IMR-90 (cell line): ENCODE results near the gene RBFOX2. TPM values are rescaled to one million over a fixed set of nuclear protein-coding genes. Genes with fewer than 3 reads are reported as not detected.

Experiments used
- ATAC-seq: fragments of 200-7000 bp; cut with Tn5 transposase; 2 replicates; pipeline ENCODE4 v1.9.1; 2020; ENCODE audit warnings: low read depth, mild to moderate bottlenecking, moderate library complexity
- BruUV-seq: library from RNA; stranded (reverse); fragments of 400-500 nt; replicated peaks from 2 replicates; lab custom pipeline; 2021; lab: Mats Ljungman, UMichigan
- CTCF ChIA-PET: fragments of 300-600 bp; formaldehyde crosslinking; extraction: SDS; loops from one replicate; lab custom pipeline; 2021; ENCODE audit warnings: antibody characterized with exemption; lab: Yijun Ruan, JAX
- POLR2A ChIA-PET: fragments of 300-600 bp; sonication (Branson Sonifier 250); formaldehyde crosslinking; loops from one replicate; lab custom pipeline; 2022; ENCODE audit warnings: antibody characterized with exemption; ENCODE audit not compliant: unreplicated experiment; lab: Charles Lee
- DNase-seq: peaks from one replicate; pipeline ENCODE4 v3.0.0; 2013
- H2AFZ ChIP-seq: replicated peaks from 2 replicates; pipeline ENCODE3; 2013; ENCODE audit warnings: low read length, mild to moderate bottlenecking; ENCODE audit not compliant: poor library complexity
- H2AK5ac ChIP-seq: 2 replicates; pipeline ENCODE4 v1.6.1; 2013; ENCODE audit warnings: low read depth, low read length, inconsistent platforms
- H2AK9ac ChIP-seq: replicated peaks from 2 replicates; pipeline ENCODE3; 2013; ENCODE audit warnings: mild to moderate bottlenecking, low read depth, low read length, moderate library complexity; ENCODE audit not compliant: poor library complexity
- H2BK120ac ChIP-seq: 2 replicates; pipeline ENCODE4 v1.6.1; 2013; ENCODE audit warnings: low read depth, low read length, inconsistent platforms
- H2BK15ac ChIP-seq: 3 replicates; pipeline ENCODE4 v1.6.1; 2013; ENCODE audit warnings: low read depth, low read length, inconsistent platforms
- H2BK20ac ChIP-seq: 2 replicates; pipeline ENCODE4 v1.6.1; 2013; ENCODE audit warnings: low read depth, mild to moderate bottlenecking, inconsistent platforms, low read length, moderate library complexity
- H2BK5ac ChIP-seq: 2 replicates; pipeline ENCODE4 v1.6.1; 2013; ENCODE audit warnings: mild to moderate bottlenecking, low read depth, low read length, inconsistent platforms; ENCODE audit not compliant: poor library complexity, severe bottlenecking
- H3K14ac ChIP-seq: replicated peaks from 2 replicates; pipeline ENCODE4 v1.6.1; 2013; ENCODE audit warnings: low read depth, low read length, inconsistent platforms
- H3K18ac ChIP-seq: 2 replicates; pipeline ENCODE4 v1.6.1; 2013; ENCODE audit warnings: low read depth, low read length, control low read depth
- H3K23ac ChIP-seq: 2 replicates; pipeline ENCODE4 v1.6.1; 2013; ENCODE audit warnings: low read depth, low read length, inconsistent platforms
- H3K27ac ChIP-seq: 2 replicates; pipeline ENCODE4 v1.5.1; 2013; ENCODE audit warnings: mild to moderate bottlenecking, control low read depth, low read length; ENCODE audit not compliant: insufficient read depth
- H3K27me3 ChIP-seq: 2 replicates; pipeline ENCODE4 v1.6.1; 2013; ENCODE audit warnings: low read length; ENCODE audit not compliant: control insufficient read depth, insufficient read depth
- H3K36me3 ChIP-seq: 2 replicates; pipeline ENCODE4 v1.6.1; 2013; ENCODE audit warnings: low read length, mixed read lengths; ENCODE audit not compliant: control insufficient read depth, insufficient read depth
- H3K4ac ChIP-seq: 2 replicates; pipeline ENCODE4 v1.6.1; 2013; ENCODE audit warnings: low read depth, low read length, inconsistent platforms
- H3K4me1 ChIP-seq: 2 replicates; pipeline ENCODE4 v1.6.1; 2013; ENCODE audit warnings: low read length, mixed read lengths; ENCODE audit not compliant: control insufficient read depth, insufficient read depth
- H3K4me2 ChIP-seq: 2 replicates; pipeline ENCODE4 v1.6.1; 2013; ENCODE audit warnings: low read depth, mild to moderate bottlenecking, control low read depth, low read length, moderate library complexity
- H3K4me3 ChIP-seq: 2 replicates; pipeline ENCODE4 v1.5.1; 2013; ENCODE audit warnings: low read depth, mild to moderate bottlenecking, control low read depth, low read length, moderate library complexity; ENCODE audit not compliant: insufficient read depth
- H3K56ac ChIP-seq: 2 replicates; pipeline ENCODE4 v1.6.1; 2013; ENCODE audit warnings: low read length, inconsistent platforms; ENCODE audit not compliant: insufficient read depth; ENCODE audit errors: extremely low read depth
- H3K79me1 ChIP-seq, 2 experiments: 2 replicates each; pipeline ENCODE4 v1.6.1; 2013; ENCODE audit warnings: low read length in 2 of 2, inconsistent platforms in 1 of 2, low read depth in 1 of 2
- H3K9ac ChIP-seq: 2 replicates; pipeline ENCODE4 v1.6.1; 2013; ENCODE audit warnings: low read depth, low read length, control low read depth
- H3K9me1 ChIP-seq: 2 replicates; pipeline ENCODE4 v1.6.1; 2013; ENCODE audit warnings: low read length, inconsistent platforms; ENCODE audit not compliant: insufficient read depth
- H3K9me3 ChIP-seq: 2 replicates; pipeline ENCODE4 v1.6.1; 2013; ENCODE audit warnings: low read length; ENCODE audit not compliant: control insufficient read depth, insufficient read depth
- H4K20me1 ChIP-seq: 2 replicates; pipeline ENCODE4 v1.6.1; 2013; ENCODE audit warnings: low read length, inconsistent platforms; ENCODE audit not compliant: insufficient read depth
- H4K5ac ChIP-seq: 2 replicates; pipeline ENCODE4 v1.6.1; 2013; ENCODE audit warnings: mild to moderate bottlenecking, low read depth, low read length, control low read depth
- H4K8ac ChIP-seq, 2 experiments: 2 replicates each; pipeline ENCODE4 v1.6.1; 2013; ENCODE audit warnings: low read depth in 2 of 2, low read length in 2 of 2, control low read depth in 1 of 2, inconsistent platforms in 1 of 2
- H4K91ac ChIP-seq: 2 replicates; pipeline ENCODE4 v1.6.1; 2013; ENCODE audit warnings: low read depth, low read length, inconsistent platforms; ENCODE audit not compliant: insufficient read depth
- BHLHE40 ChIP-seq: fragments of 150-350 bp; IDR thresholded peaks from 2 replicates; pipeline ENCODE4 v1.6.1; 2016; ENCODE audit warnings: mild to moderate bottlenecking, low read depth, low read length
- CEBPB ChIP-seq: IDR thresholded peaks from 2 replicates; pipeline ENCODE4 v1.6.1; 2012; ENCODE audit warnings: low read depth, low read length, improper control_type of control experiment
- CHD1 ChIP-seq: IDR thresholded peaks from 2 replicates; pipeline ENCODE4 v1.6.1; 2012; ENCODE audit warnings: low read depth, low read length, improper control_type of control experiment
- FOS ChIP-seq: fragments of 150-350 bp; IDR thresholded peaks from 2 replicates; pipeline ENCODE4 v1.6.1; 2016; ENCODE audit warnings: low read depth, low read length
- MXI1 ChIP-seq: IDR thresholded peaks from 2 replicates; pipeline ENCODE4 v1.6.1; 2012; ENCODE audit warnings: low read depth, mild to moderate bottlenecking, low read length, moderate library complexity, borderline replicate concordance
- NFE2L2 ChIP-seq: fragments of 150-350 bp; IDR thresholded peaks from 2 replicates; pipeline ENCODE4 v1.6.1; 2016; ENCODE audit warnings: low read depth, mild to moderate bottlenecking, low read length
- RCOR1 ChIP-seq: IDR thresholded peaks from 2 replicates; pipeline ENCODE4 v1.6.1; 2012; ENCODE audit warnings: mild to moderate bottlenecking, low read length, improper control_type of control experiment; ENCODE audit not compliant: insufficient replicate concordance
- SMC3 ChIP-seq: fragments of 150-350 bp; IDR thresholded peaks from 2 replicates; pipeline ENCODE4 v1.6.1; 2016; ENCODE audit warnings: low read depth, mild to moderate bottlenecking, antibody characterized with exemption, low read length, moderate library complexity
- WGBS, 2 experiments: methylation state at CpG; one replicate each; pipeline versions ENCODE4 v1.1.5 to v1.1.7; 2013; ENCODE audit warnings: missing lambda C conversion rate in 2 of 2; ENCODE audit not compliant: insufficient read length in 1 of 2; ENCODE audit errors: extremely low coverage in 2 of 2; 5-methylcytosine and 5-hydroxymethylcytosine counted together
- dilution Hi-C: fragments of 300-500 bp; cut with HindIII; formaldehyde crosslinking; loops from one replicate; pipeline ENCODE4 v1.14.3; 2018; ENCODE audit warnings: low sequenced_read_pairs; ENCODE audit not compliant: unreplicated experiment
- in situ Hi-C: fragments of 300-500 bp; cut with MboI; formaldehyde crosslinking; loops from 3 replicates; pipeline ENCODE4 v1.14.3; 2019; ENCODE audit warnings: low sequenced_read_pairs, inconsistent platforms, mixed read lengths
- intact Hi-C: fragments of 100-400 bp; cut with micrococcal nuclease; formaldehyde crosslinking; loops from 2 replicates; pipeline ENCODE4 v1.10.0; 2022
- polyA plus RNA-seq, 3 experiments: library from polyadenylated mRNA; depleted of rRNA; stranded (reverse); fragments of >200 nt; gene quantifications; 2 replicates each; pipeline ENCODE4 v1.2.3, GENCODE V29; 2012; ENCODE audit warnings: low replicate concordance in 1 of 3
- total RNA-seq: library from RNA; depleted of rRNA; stranded (reverse); fragments of >200 nt; gene quantifications from 2 replicates; pipeline ENCODE4 v1.2.3, GENCODE V29; 2012
- TF ChIP-seq, protein P1 (sequence below): fragments of 150-350 bp; IDR thresholded peaks from 2 replicates; pipeline ENCODE4 v1.6.1; 2017; ENCODE audit warnings: mild to moderate bottlenecking, antibody characterized with exemption, low read length, low read depth

RBFOX2 gene
- total and polyA plus RNA-seq, 2 of the 4 experiments (the other 2 are of a cell fraction): 146 to 178 TPM

DNA sequence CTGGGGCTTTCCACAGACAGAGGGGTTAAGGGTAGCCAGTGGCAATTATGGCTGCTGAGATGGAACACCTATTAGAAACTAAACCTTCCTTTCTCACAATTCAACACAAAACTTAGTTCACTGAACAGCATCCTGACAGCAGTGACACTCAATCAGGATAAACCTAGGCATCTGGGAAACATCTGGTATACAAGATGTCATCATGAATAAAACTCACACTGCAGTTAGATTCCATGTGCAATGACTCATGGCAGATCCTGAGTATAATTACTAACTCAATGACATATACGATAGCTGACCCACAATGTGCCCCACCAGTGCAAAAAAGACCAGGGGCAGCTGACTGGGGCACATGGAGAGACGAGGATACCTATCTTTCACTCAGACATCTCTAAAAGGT lies 17.7 kb downstream of the RBFOX2 start:
- Histone ChIP-seq H3K27me3 (no peaks in the 10 kb centered on the region), H3K4ac (peak overlapping the region; percentile 49), H4K5ac (no peak overlapping the region), H4K91ac (0 out of 2 replicates have a peak overlapping the region, but pooled peaks have one; percentile 20), H3K14ac (no peak overlapping the region), H3K23ac (no peak overlapping the region), H3K27ac (peak overlapping the region; percentile 85; the same call in 1 of the 2 replicates), H2BK120ac (peak overlapping the region; percentile 33), H2AFZ (no peak overlapping the region), H3K4me3 (no peak overlapping the region), H3K56ac (no peak overlapping the region), H3K36me3 (no peaks in the 10 kb centered on the region), H2BK20ac (peak overlapping the region; percentile 12), H2AK5ac (peak overlapping the region; percentile 76), H4K8ac (peak overlapping the region in 1 of 2 experiments; percentile 28; a peak in 1 of 4 replicates), H2BK5ac (peak overlapping the region; percentile 47), H4K20me1 (peaks cover 61% of the 10 kb centered on the region), H3K9ac (no peak overlapping the region), H3K79me1 (peaks cover 42 to 80% of the 10 kb centered on the region in 2 experiments), H2AK9ac (no peak overlapping the region), H2BK15ac (no peak overlapping the region; the same call in 2 of the 3 replicates), H3K18ac (no peak overlapping the region), H3K4me1 (peaks cover 23% of the 10 kb centered on the region), H3K9me3 (no peaks in the 10 kb centered on the region), H3K4me2 (peak overlapping the region; percentile 73), H3K9me1 (peaks cover 22% of the 10 kb centered on the region)
- intact Hi-C loops (loop anchor here (2.0 kb wide), 1 partner anchor 14 kb away; no protein-coding TSS in a partner anchor), dilution Hi-C loops (no loop called here), in situ Hi-C loops (no loop called here)
- CTCF ChIA-PET: interaction anchor here (1.5 kb wide), 1 partner anchor 79 kb away, joined by 3 read pairs; no protein-coding TSS in a partner anchor
- peak; percentile 92 for DNase-seq
- WGBS, 2 experiments: no CpG with 5 or more reads among the region's 2 CpGs
- POLR2A ChIA-PET: no interaction called here
- ATAC-seq: peak; percentile 66
- no TSS peak for BruUV-seq
- TF ChIP-seq SMC3: no peak
- TF ChIP-seq, protein P1, sequence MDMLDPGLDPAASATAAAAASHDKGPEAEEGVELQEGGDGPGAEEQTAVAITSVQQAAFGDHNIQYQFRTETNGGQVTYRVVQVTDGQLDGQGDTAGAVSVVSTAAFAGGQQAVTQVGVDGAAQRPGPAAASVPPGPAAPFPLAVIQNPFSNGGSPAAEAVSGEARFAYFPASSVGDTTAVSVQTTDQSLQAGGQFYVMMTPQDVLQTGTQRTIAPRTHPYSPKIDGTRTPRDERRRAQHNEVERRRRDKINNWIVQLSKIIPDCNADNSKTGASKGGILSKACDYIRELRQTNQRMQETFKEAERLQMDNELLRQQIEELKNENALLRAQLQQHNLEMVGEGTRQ: 0 out of 2 replicates have a peak, but pooled peaks have one; percentile 44
- TF ChIP-seq NFE2L2: no peak
- TF ChIP-seq FOS: peak; percentile 83
- TF ChIP-seq CEBPB: peak; percentile 44
- TF ChIP-seq BHLHE40: 0 out of 2 replicates have a peak, but pooled peaks have one; percentile 5
- TF ChIP-seq MXI1: peak; percentile 63; the same call in 1 of the 2 replicates
- no peak for TF ChIP-seq CHD1
- peak; percentile 85 for TF ChIP-seq RCOR1
